ENCODE results near the gene CALU. TPM values are rescaled to one million over a fixed set of nuclear protein-coding genes. Genes with fewer than 3 reads are reported as not detected.

Gene CALU
- total RNA-seq, 1 donor from 2014 or later = 197 TPM

GRCh38 chr7:128743112-128743772 is 4.1 kb downstream of the CALU start:
- Mint-ChIP-seq H3K36me3 (ENCODE audit: low read depth, unreplicated experiment) (no peaks in the 10 kb centered on the region), H3K4me3 (ENCODE audit: unreplicated experiment) (no peak overlapping the region), H3K4me1 (ENCODE audit: unreplicated experiment) (peaks cover 34% of the 10 kb centered on the region)

DNA sequence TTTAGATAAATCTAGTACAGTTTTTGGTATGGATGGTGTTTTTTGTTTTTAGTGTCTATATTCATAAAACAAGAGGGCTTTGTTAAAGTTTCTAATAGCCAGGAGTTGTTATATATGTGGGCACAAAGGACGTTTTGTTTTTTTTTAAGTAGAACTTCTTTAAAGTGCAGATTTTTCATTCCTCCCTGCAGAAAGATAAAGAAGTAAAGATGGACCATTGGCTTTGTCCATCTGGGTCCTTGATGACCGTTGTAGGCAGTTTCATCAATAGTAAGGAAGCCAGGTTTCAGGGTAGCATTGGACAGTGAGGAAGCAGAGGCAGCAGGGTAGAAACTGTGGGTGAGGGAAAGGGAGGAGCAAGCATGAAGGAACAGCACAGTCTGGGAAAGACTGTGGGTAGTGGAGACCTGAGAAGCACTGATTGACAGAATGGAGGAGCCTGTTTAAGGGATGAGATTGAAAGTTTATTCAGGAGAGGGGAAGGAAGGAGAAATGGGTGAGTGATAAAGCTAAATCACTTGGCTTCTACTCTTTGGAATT is 5.3 kb downstream of the CALU start:
- Mint-ChIP-seq H3K4me3 (ENCODE audit: unreplicated experiment) (no peak overlapping the region), H3K36me3 (ENCODE audit: low read depth, unreplicated experiment) (peaks cover 2% of the 10 kb centered on the region), H3K27ac (ENCODE audit: unreplicated experiment) (no peak overlapping the region), H3K4me1 (ENCODE audit: unreplicated experiment) (peaks cover 26% of the 10 kb centered on the region), H3K9me3 (ENCODE audit: unreplicated experiment) (no peaks in the 10 kb centered on the region), H3K27me3 (ENCODE audit: unreplicated experiment) (peaks cover 5% of the 10 kb centered on the region)
- no peak for DNase-seq (ENCODE audit: low spot score)
- TF ChIP-seq CTCF (IDR thresholded peaks at IDR 0.05; ENCODE audit: unreplicated experiment) = no peak

More at GRCh38 chr7:128743112-128743772, 4.1 kb downstream of the CALU start:
- DNase-seq (ENCODE audit: low spot score) = no peak
- Mint-ChIP-seq H3K27ac (ENCODE audit: unreplicated experiment) (no peak overlapping the region), H3K9me3 (ENCODE audit: unreplicated experiment) (no peaks in the 10 kb centered on the region), H3K27me3 (ENCODE audit: unreplicated experiment) (peaks cover 5% of the 10 kb centered on the region)
- no peak for TF ChIP-seq CTCF (IDR thresholded peaks at IDR 0.05; ENCODE audit: unreplicated experiment)

- Mint-ChIP-seq H3K36me3 (ENCODE audit: low read depth, unreplicated experiment) (peaks cover 5% of the 10 kb centered on the region), H3K27me3 (ENCODE audit: unreplicated experiment) (no peaks in the 10 kb centered on the region), H3K27ac (ENCODE audit: unreplicated experiment) (no peak overlapping the region), H3K4me1 (ENCODE audit: unreplicated experiment) (peaks cover 16% of the 10 kb centered on the region), H3K4me3 (ENCODE audit: unreplicated experiment) (no peak overlapping the region), H3K9me3 (ENCODE audit: unreplicated experiment) (no peaks in the 10 kb centered on the region)
- TF ChIP-seq CTCF (IDR thresholded peaks at IDR 0.05; ENCODE audit: unreplicated experiment) = no peak
- DNase-seq (ENCODE audit: low spot score) = no peak
Observed at GRCh38 chr7:128745706-128746105, 6.5 kb downstream of the CALU start.

DNA sequence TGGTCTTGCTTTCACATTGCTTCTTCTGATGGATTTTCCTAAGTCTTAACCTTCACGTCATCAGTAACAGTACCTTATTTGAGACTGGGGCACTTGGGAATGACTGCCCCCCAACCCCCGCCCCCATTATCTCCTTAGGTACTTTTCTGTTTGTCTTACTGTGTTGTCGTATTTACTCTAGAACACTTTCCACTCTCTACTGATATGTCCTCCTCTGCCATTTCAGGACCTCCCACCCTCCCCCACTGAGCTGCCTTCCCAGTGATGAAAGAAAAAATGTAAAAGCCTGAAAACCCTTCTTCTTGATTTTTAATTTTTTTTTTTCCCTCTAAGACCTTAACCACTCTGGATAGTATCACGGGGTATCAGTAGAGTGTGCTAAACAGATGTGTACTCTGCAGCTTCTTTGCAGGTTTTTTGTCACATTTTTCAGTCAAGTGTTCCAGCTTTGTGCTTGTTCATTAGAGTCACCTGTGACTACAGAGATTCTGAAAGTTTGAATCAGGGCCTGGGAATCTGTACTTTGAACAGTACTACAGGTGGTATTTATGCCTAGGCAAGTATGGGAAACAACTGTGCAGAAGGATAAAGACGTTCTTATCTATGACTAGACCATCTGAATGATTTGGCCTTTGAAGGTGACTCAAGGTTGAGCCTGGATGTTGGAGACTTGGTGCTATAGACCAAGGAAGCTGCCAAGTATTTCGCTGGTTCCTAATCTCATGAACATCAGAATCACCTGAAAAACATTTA is 8.3 kb downstream of the CALU start:
- Mint-ChIP-seq H3K27ac (ENCODE audit: unreplicated experiment) (no peak overlapping the region), H3K9me3 (ENCODE audit: unreplicated experiment) (no peaks in the 10 kb centered on the region), H3K4me1 (ENCODE audit: unreplicated experiment) (peaks cover 4% of the 10 kb centered on the region), H3K27me3 (ENCODE audit: unreplicated experiment) (no peaks in the 10 kb centered on the region), H3K36me3 (ENCODE audit: low read depth, unreplicated experiment) (peaks cover 5% of the 10 kb centered on the region), H3K4me3 (ENCODE audit: unreplicated experiment) (no peak overlapping the region)
- no peak for DNase-seq (ENCODE audit: low spot score)
- TF ChIP-seq CTCF (IDR thresholded peaks at IDR 0.05; ENCODE audit: unreplicated experiment) = no peak

- Mint-ChIP-seq H3K9me3 (ENCODE audit: unreplicated experiment) (no peaks in the 10 kb centered on the region), H3K36me3 (ENCODE audit: low read depth, unreplicated experiment) (peaks cover 15% of the 10 kb centered on the region), H3K4me1 (ENCODE audit: unreplicated experiment) (no peaks in the 10 kb centered on the region), H3K4me3 (ENCODE audit: unreplicated experiment) (no peak overlapping the region), H3K27ac (ENCODE audit: unreplicated experiment) (no peak overlapping the region), H3K27me3 (ENCODE audit: unreplicated experiment) (no peaks in the 10 kb centered on the region)
- TF ChIP-seq CTCF (IDR thresholded peaks at IDR 0.05; ENCODE audit: unreplicated experiment) = no peak
- DNase-seq (ENCODE audit: low spot score) = no peak
Observed at GRCh38 chr7:128752251-128752650, 13.1 kb downstream of the CALU start.
